Measurements from ENCODE around the gene SIRT4.

GRCh38 chr12:120353136-120353535 is 51.0 kb downstream of the SIRT4 start:
- no peak for TF ChIP-seq CTCF (IDR thresholded peaks at IDR 0.05)
- TF ChIP-seq ZFX (IDR thresholded peaks at IDR 0.05; ENCODE audit: borderline replicate concordance): no peak

Data from 22Rv1 (cell line).